Astrocyte of the spinal cord (primary cell): ENCODE data around the gene SYS1.

Source experiments
- DNase-seq: peaks from one replicate; pipeline ENCODE4 v3.0.0; 2011; ENCODE audit warnings: low read depth, low spot score
- H3K4me3 ChIP-seq: 2 replicates; pipeline ENCODE4 v1.5.1; 2011; ENCODE audit warnings: low read depth, mild to moderate bottlenecking, low read length, moderate library complexity
- in situ Hi-C: cut with HindIII; loops from 2 replicates; pipeline ENCODE4 v1.10.0; 2017; ENCODE audit warnings: low sequenced_read_pairs
- TF ChIP-seq, protein P1 (sequence below): IDR thresholded peaks from 2 replicates; pipeline ENCODE4 v1.5.1; 2012; ENCODE audit warnings: low read depth, mild to moderate bottlenecking, low read length, inconsistent platforms

SYS1 gene

DNA sequence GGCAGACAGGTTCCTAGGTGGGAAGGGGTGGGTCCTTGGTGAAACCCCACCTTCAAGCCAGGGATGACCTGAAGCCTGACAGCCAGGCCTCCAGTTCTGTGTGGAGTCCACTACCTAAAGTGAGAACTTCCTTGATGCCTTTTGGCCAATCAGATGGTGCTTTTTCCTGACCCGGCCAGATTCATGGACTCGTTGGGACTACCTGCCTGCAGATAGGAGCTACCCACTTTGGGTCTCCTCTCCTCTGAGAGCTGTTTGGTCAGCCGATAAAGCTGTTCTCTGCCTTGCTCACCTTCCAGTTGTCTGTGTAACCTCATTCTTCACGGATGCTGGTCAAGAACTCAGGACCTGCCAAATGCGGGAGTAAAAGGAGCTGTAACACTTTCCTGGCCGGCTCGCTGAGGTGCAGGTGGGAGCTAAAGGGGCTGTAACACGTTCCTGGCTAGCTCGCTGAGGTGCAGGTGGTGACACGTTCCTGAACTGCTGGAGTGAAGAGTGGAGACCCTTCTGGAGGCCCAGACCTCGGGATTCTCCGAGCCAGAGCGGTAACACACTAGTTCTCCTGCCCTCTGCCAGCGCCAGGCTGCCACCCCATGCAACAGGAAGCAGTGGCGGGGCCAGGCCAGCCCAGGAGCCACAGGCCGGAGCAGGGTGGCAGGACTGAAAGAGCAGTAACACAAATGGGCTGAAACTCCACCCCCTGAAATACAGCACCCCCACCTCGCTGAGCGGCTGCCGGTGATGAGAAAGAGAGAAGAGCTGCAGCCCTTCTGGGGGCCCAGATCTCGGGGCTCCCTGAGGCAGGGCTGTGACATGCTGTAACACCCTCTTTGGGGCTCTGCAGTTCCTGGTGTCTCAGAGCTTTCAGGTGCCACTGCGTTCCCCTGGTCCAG lies 31.5 kb downstream of the SYS1 start:
- no peak overlapping the region for H3K4me3 ChIP-seq
- DNase-seq: no peak
- TF ChIP-seq, protein P1, sequence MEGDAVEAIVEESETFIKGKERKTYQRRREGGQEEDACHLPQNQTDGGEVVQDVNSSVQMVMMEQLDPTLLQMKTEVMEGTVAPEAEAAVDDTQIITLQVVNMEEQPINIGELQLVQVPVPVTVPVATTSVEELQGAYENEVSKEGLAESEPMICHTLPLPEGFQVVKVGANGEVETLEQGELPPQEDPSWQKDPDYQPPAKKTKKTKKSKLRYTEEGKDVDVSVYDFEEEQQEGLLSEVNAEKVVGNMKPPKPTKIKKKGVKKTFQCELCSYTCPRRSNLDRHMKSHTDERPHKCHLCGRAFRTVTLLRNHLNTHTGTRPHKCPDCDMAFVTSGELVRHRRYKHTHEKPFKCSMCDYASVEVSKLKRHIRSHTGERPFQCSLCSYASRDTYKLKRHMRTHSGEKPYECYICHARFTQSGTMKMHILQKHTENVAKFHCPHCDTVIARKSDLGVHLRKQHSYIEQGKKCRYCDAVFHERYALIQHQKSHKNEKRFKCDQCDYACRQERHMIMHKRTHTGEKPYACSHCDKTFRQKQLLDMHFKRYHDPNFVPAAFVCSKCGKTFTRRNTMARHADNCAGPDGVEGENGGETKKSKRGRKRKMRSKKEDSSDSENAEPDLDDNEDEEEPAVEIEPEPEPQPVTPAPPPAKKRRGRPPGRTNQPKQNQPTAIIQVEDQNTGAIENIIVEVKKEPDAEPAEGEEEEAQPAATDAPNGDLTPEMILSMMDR: no peak
- in situ Hi-C loops: no loop called here

DNA sequence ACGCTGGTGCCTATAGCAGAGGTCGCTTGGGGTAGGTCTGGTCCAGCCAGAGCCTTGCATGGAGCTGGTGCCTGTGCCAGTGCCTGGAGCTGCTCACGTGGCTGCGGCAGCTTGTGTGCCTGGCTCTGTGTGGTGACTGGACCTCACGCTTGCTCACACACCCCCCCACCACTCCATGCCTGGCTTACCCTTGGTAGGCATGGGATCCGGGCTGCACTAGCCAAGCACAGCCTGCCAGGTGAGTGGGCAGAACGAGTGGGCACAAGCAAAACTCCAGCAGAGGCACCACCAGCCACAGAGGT lies 32.1 kb downstream of the SYS1 start:
- DNase-seq: no peak
- TF ChIP-seq, protein P1: no peak
- in situ Hi-C loops: no loop called here
- H3K4me3 ChIP-seq: no peak overlapping the region

DNA sequence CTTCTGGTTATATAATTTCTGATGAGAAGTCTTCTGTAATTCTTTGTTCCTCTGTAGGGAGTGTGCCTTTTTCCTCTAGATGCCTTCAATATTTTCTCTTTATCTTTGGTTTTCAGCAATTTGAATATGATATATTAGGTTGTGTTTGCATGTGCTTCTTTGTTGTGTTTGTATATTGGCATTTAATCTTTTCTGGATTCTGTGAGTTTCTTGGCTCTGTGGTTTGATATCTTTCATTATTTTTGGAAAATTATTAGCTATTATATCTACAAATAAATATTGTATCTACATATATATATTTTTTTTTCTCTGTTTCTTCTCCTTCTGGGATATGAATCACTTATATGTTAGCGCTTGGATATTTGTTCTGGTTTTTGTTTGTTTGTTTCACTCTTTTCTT lies 36.1 kb downstream of the SYS1 start:
- TF ChIP-seq, protein P1: no peak
- in situ Hi-C loops: no loop called here

DNA sequence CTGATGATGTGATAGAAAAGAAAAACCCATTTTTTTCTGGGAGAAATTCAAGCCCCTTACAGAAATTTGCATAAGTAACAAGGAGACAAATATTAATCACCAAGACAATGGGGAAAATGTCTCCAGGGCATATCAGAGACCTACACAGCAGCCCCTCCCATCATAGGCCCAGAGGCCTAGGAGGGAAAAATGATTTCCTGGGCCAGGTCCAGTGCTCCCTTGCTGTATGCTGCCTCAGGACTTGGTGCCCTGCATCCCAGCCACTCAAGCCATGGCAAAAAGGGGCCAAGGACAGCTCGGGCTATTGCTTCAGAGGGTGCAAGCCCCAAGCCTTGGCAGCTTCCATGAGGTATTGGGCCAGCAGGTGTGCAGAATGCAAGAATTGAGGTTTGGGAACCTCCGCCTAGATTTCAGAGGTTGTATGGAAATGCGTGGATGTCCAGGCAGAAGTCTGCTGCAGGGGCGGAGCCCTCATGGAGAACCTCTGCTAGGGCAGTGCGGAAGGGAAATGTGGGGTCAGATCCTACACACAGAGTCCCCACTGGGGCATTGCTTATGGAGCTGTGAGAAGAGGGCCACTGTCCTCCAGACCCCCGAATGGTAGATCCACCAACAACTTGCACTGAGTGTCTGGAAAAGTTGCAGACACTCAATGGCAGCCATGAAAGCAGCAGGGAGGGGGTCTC lies 37.5 kb downstream of the SYS1 start:
- in situ Hi-C loops: no loop called here
- DNase-seq: no peak
- H3K4me3 ChIP-seq: no peak overlapping the region
- TF ChIP-seq, protein P1: no peak

More for the DNA sequence above, 36.1 kb downstream of the SYS1 start:
- DNase-seq: no peak
- no peak overlapping the region for H3K4me3 ChIP-seq

DNA sequence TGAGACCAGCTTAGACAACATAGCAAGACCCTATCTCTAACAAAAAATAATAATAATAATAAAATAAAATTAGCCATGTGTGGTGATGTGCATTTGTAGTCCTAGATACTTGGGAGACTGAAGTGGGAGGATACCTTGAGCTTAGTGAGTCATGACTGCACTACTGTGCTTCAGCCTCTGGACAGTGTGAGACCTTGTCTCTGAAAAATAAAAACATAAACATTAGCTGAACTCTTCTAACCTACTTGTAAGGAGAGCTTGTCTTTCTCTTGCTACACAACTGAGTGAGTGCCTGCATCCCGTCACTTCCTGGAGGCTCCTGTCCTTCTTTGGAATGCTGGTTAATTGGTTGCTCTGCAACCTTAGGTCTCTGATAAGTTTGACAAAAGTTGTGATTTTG lies 40.0 kb downstream of the SYS1 start:
- DNase-seq: peak; percentile 23
- in situ Hi-C loops: no loop called here

GRCh38 chr20:45404438-45404837 lies 41.5 kb downstream of the SYS1 start:
- no peak for DNase-seq
- no peak overlapping the region for H3K4me3 ChIP-seq
- TF ChIP-seq, protein P1: no peak
- in situ Hi-C loops: no loop called here

More for the DNA sequence above, 40.0 kb downstream of the SYS1 start:
- TF ChIP-seq, protein P1: no peak
- H3K4me3 ChIP-seq: no peak overlapping the region
